B cell (primary cell): ENCODE data around the gene POU2F3.

Experiments
- EZH2 ChIP-seq: IDR thresholded peaks from 2 replicates; pipeline ENCODE4 v1.6.1; 2012; ENCODE audit warnings: borderline replicate concordance, low read depth, mild to moderate bottlenecking, moderate library complexity, low read length; ENCODE audit not compliant: insufficient read depth, poor library complexity, severe bottlenecking
- TF ChIP-seq, protein P1 (sequence below): fragments of 200-600 bp; IDR thresholded peaks from one replicate; pipeline ENCODE4 v1.8.0; 2022; ENCODE audit warnings: antibody characterized with exemption, mild to moderate bottlenecking

DNA sequence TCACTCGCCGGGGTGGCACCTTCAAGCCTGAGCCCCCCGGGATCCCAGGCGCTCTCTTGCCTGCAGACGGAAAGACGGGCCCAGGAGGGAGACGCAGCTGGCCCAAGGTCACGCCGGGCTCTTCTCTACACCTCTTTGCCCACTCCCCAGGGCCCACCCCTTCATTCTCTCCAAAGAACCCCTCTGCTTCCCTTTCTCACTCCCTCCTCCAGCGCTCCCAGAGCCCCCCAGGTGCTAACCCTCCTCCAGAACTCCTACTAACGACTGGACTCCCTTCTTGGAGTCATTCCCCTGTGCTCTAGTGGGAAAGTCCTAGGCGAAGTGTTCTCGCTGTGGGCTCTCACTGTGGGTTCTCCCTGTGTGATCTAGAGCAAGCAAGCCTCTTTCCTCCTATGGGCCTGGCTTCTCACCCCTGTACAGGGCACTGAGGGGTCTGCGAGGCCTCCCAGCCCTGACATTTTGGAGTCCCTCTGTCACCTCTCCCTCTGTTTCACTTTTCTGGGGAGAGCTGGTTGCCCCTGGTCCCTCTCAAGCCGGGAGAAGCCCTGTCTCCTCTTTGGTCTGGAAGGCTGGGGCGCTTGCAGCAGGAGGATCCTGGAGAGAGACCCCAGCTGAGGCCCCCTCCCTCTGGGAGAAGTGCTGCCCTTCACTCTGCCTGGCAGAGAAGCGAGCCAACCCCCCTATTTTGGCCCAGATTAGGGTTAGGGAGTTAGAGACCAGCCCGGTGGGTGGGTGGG is 28.2 kb upstream of the POU2F3 start:
- TF ChIP-seq, protein P1, sequence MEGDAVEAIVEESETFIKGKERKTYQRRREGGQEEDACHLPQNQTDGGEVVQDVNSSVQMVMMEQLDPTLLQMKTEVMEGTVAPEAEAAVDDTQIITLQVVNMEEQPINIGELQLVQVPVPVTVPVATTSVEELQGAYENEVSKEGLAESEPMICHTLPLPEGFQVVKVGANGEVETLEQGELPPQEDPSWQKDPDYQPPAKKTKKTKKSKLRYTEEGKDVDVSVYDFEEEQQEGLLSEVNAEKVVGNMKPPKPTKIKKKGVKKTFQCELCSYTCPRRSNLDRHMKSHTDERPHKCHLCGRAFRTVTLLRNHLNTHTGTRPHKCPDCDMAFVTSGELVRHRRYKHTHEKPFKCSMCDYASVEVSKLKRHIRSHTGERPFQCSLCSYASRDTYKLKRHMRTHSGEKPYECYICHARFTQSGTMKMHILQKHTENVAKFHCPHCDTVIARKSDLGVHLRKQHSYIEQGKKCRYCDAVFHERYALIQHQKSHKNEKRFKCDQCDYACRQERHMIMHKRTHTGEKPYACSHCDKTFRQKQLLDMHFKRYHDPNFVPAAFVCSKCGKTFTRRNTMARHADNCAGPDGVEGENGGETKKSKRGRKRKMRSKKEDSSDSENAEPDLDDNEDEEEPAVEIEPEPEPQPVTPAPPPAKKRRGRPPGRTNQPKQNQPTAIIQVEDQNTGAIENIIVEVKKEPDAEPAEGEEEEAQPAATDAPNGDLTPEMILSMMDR, result no peak
- no peak for TF ChIP-seq EZH2
